Measurements from ENCODE around the gene ZNF417. TPM values are rescaled to one million over a fixed set of nuclear protein-coding genes. Genes with fewer than 3 reads are reported as not detected.

Gene ZNF417
- total RNA-seq, 1 experiment from 2014 or later, result 22.2 TPM

DNA sequence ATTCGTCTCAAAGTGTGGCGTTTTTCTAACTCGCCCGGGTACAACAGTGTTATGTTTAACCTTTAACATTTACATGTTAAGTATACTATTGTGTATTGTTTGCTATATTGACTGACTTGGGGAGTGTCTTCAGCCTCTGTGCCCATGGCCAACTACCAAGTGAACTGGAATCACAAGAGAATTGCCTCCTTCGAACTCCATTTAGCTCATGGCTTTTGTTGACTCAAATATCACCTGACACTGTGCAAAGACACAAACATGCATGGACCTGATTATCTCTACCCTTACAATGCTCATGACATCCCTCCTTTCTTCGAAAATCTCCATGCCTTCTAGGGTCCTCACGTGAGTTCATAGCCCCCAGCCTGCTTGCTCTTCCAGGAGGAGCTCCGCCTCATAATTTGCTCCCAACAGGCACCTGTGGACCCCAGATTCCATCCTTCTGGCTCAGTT lies 28.3 kb downstream of the ZNF417 start:
- Histone ChIP-seq H4K91ac (ENCODE audit: insufficient read length, low read depth, low read length) (no peak overlapping the region), H4K8ac (replicated peaks; ENCODE audit: insufficient read length, low read depth, low read length) (no peak overlapping the region), H3K27ac (ENCODE audit: insufficient read length, low read depth, low read length) (peak overlapping the region; percentile 68), H3K27me3 (ENCODE audit: insufficient read depth, low read length) (no peaks in the 10 kb centered on the region), H2BK20ac (ENCODE audit: low read depth, low read length, poor library complexity, severe bottlenecking) (no peak overlapping the region), H2BK5ac (ENCODE audit: insufficient read length, low read length) (no peak overlapping the region), H4K5ac (ENCODE audit: insufficient read length, low read depth, low read length) (peak overlapping the region; percentile 77), H3K9me3 (ENCODE audit: control insufficient read depth, low read depth, low read length) (no peaks in the 10 kb centered on the region), H3K79me1 (ENCODE audit: insufficient read depth, low read depth, low read length, poor library complexity, severe bottlenecking) (no peaks in the 10 kb centered on the region), H4K20me1 (ENCODE audit: control insufficient read depth, insufficient read depth, insufficient read length) (no peaks in the 10 kb centered on the region), H2AK5ac (ENCODE audit: insufficient read length, low read length) (peak overlapping the region; percentile 25), H3K9ac (ENCODE audit: extremely low read depth, insufficient read length, low read length) (peak overlapping the region; percentile 99), H2BK12ac (ENCODE audit: insufficient read length, low read depth, low read length) (no peak overlapping the region), H3K23me2 (ENCODE audit: insufficient read length, low read depth, low read length, poor library complexity, severe bottlenecking) (peaks cover 10% of the 10 kb centered on the region), H3K18ac (ENCODE audit: insufficient read length, low read depth, low read length) (peak overlapping the region; percentile 98), H3K4me2 (ENCODE audit: insufficient read depth, insufficient read length, low read length) (peak overlapping the region; percentile 100), H3T11ph (ENCODE audit: low read length) (no peak overlapping the region), H2BK120ac (ENCODE audit: low read depth, low read length, poor library complexity, severe bottlenecking) (peak overlapping the region; percentile 86), H3K4me1 (ENCODE audit: insufficient read depth, low read length) (0 out of 2 replicates have a peak, but pooled peaks cover 3% of the 10 kb centered on the region), H2BK15ac (ENCODE audit: low read depth, low read length) (no peak overlapping the region), H3K56ac (ENCODE audit: insufficient read length, low read depth, low read length) (peak overlapping the region; percentile 39), H2AFZ (ENCODE audit: low read length) (no peak overlapping the region), H3K14ac (ENCODE audit: insufficient read depth, low read length) (peak overlapping the region; percentile 98), H3K79me2 (ENCODE audit: insufficient read depth, low read length) (peaks cover 42% of the 10 kb centered on the region), H3K4ac (ENCODE audit: low read depth, low read length) (peak overlapping the region; percentile 44), H3K23ac (ENCODE audit: insufficient read length, low read depth, low read length) (no peak overlapping the region)
- H3K27ac Mint-ChIP-seq, result peak overlapping the region; percentile 70 to 97 (median 96)
- H3K27me3 Mint-ChIP-seq (ENCODE audit: low read depth), result no peaks in the 10 kb centered on the region
- H3K36me3 Mint-ChIP-seq (ENCODE audit: insufficient read depth in 1 of 3, low read depth in 3 of 3), result peaks cover 37 to 48% (median 42%) of the 10 kb centered on the region in 3 experiments
- TF ChIP-seq, protein P1, sequence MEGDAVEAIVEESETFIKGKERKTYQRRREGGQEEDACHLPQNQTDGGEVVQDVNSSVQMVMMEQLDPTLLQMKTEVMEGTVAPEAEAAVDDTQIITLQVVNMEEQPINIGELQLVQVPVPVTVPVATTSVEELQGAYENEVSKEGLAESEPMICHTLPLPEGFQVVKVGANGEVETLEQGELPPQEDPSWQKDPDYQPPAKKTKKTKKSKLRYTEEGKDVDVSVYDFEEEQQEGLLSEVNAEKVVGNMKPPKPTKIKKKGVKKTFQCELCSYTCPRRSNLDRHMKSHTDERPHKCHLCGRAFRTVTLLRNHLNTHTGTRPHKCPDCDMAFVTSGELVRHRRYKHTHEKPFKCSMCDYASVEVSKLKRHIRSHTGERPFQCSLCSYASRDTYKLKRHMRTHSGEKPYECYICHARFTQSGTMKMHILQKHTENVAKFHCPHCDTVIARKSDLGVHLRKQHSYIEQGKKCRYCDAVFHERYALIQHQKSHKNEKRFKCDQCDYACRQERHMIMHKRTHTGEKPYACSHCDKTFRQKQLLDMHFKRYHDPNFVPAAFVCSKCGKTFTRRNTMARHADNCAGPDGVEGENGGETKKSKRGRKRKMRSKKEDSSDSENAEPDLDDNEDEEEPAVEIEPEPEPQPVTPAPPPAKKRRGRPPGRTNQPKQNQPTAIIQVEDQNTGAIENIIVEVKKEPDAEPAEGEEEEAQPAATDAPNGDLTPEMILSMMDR (conservative IDR thresholded peaks at IDR 0.05), result no peak
- DNase-seq, result no peak
- peak overlapping the region; percentile 93 to 95 for H3K4me3 Mint-ChIP-seq
- H3K9me3 Mint-ChIP-seq, result peaks cover 0 to 12% of the 10 kb centered on the region in 2 experiments; a peak in 3 of 5 replicates
- peaks cover 41 to 43% of the 10 kb centered on the region in 2 experiments for H3K4me1 Mint-ChIP-seq
- no CpG with 5 or more reads among the region's 8 CpGs for WGBS (ENCODE audit: extremely low coverage, insufficient read length, low lambda C conversion rate)

Measured in H9 (cell line).